Sigmoid colon (tissue), 7 donors: Measurements from ENCODE around the gene SLC8A1. TPM values are rescaled to one million over a fixed set of nuclear protein-coding genes. Genes with fewer than 3 reads are reported as not detected.

Source experiments
- DNase-seq: peaks from one replicate; pipeline ENCODE4 v3.0.0-alpha.2; 2019
- H3K27ac ChIP-seq, 4 donors: fragments of 200-600 bp; sonication (generic); one replicate each; pipeline ENCODE4 v1.5.1; 2016 to 2019; ENCODE audit warnings: mild to moderate bottlenecking in 1 of 4
- H3K27me3 ChIP-seq, 3 donors: fragments of 200-600 bp; sonication (generic); one replicate each; pipeline ENCODE4 v1.5.1; 2019; ENCODE audit warnings: mild to moderate bottlenecking in 1 of 3
- H3K36me3 ChIP-seq, 4 donors: fragments of 200-600 bp; sonication (generic); one replicate each; pipeline ENCODE4 v1.5.1; 2016 to 2019
- H3K4me1 ChIP-seq, 4 donors: fragments of 200-600 bp; sonication (generic); one replicate each; pipeline ENCODE4 v1.5.1; 2017 to 2019
- H3K4me3 ChIP-seq, 4 donors: fragments of 200-600 bp; sonication (generic); one replicate each; pipeline ENCODE4 v1.5.1; 2017 to 2019; ENCODE audit warnings: mild to moderate bottlenecking in 2 of 4, moderate library complexity in 1 of 4
- H3K9me3 ChIP-seq, 4 donors: fragments of 200-600 bp in 3 of 4; sonication (generic) in 3 of 4; one replicate each; pipeline versions ENCODE4 v1.5.1 to v1.6.1; 2013 to 2019
- CTCF ChIP-seq, 4 experiments: fragments of 450-650 bp in 3 of 4; fragments of 200-600 bp in 1 of 4; IDR thresholded peaks; one replicate each; pipeline ENCODE4 v1.5.1; 2016 to 2019; ENCODE audit warnings: antibody characterized with exemption in 4 of 4, mild to moderate bottlenecking in 3 of 4, moderate library complexity in 2 of 4
- EP300 ChIP-seq, 4 donors: sonication (generic); formaldehyde crosslinking; IDR thresholded peaks; one replicate each; pipeline ENCODE4 v1.6.1; 2017; ENCODE audit warnings: antibody characterized with exemption in 4 of 4
- POLR2A ChIP-seq, 2 donors: fragments of 450-650 bp; IDR thresholded peaks; one replicate each; pipeline ENCODE4 v1.6.1; 2016; ENCODE audit warnings: antibody characterized with exemption in 2 of 2, mild to moderate bottlenecking in 2 of 2, moderate library complexity in 2 of 2
- POLR2AphosphoS5 ChIP-seq, 4 donors: sonication (generic); formaldehyde crosslinking; IDR thresholded peaks; one replicate each; pipeline ENCODE4 v1.6.1; 2017; ENCODE audit warnings: antibody characterized with exemption in 4 of 4
- WGBS, 2 donors: extraction: QIAGEN DNeasy Blood & Tissue Kit; methylation state at CpG; one replicate each; pipeline ENCODE4 v1.1.7; 2013; 5-methylcytosine and 5-hydroxymethylcytosine counted together
- intact Hi-C: fragments of 100-400 bp; cut with DNase I; formaldehyde crosslinking; loops from one replicate; pipeline ENCODE4 v1.15.1; 2023
- polyA plus RNA-seq, 3 donors: library from polyadenylated mRNA; stranded (reverse); fragments of 200-250 nt; gene quantifications; one replicate each; pipeline ENCODE4 v1.2.3, GENCODE V29; 2013
- total RNA-seq, 4 donors: library from RNA; depleted of rRNA; stranded (reverse); fragments of >200 nt; gene quantifications; one replicate each; pipeline ENCODE4 v1.1.0, GENCODE V29; 2016
- donor health status: healthy with polysubstance abuse.
- donor health status: Bipolar disorder and iron deficiency.
- donor health status: healthy.

The SLC8A1 gene
- total and polyA plus RNA-seq, 7 donors, result 0.60 to 337 (median 229) TPM

GRCh38 chr2:40190457-40190856 is 261.4 kb downstream of the SLC8A1 start:
- Histone ChIP-seq H3K9me3 (no peaks in the 10 kb centered on the region), H3K4me1 (peaks cover 0 to 33% (median 12%) of the 10 kb centered on the region in 4 donors), H3K36me3 (no peaks in the 10 kb centered on the region), H3K27ac (no peak overlapping the region), H3K4me3 (no peak overlapping the region), H3K27me3 (no peaks in the 10 kb centered on the region)
- no peak for DNase-seq
- WGBS, 2 donors, result 61 to 77% methylated on average over 5 of the region's 5 CpGs
- intact Hi-C loops, result no loop called here
- no peak for TF ChIP-seq POLR2A (IDR thresholded peaks at IDR 0.05)
- TF ChIP-seq EP300 (IDR thresholded peaks at IDR 0.05), result no peak
- no peak for TF ChIP-seq CTCF (IDR thresholded peaks at IDR 0.05)
- no peak for TF ChIP-seq POLR2AphosphoS5 (IDR thresholded peaks at IDR 0.05)

- H3K27ac ChIP-seq, result no peak overlapping the region
- peaks cover 0 to 33% (median 12%) of the 10 kb centered on the region in 4 donors for H3K4me1 ChIP-seq
- H3K27me3 ChIP-seq, result no peaks in the 10 kb centered on the region
- H3K4me3 ChIP-seq, result no peak overlapping the region
- no peaks in the 10 kb centered on the region for H3K36me3 ChIP-seq
- no peaks in the 10 kb centered on the region for H3K9me3 ChIP-seq
- intact Hi-C loops, result no loop called here
- no peak for DNase-seq
- TF ChIP-seq POLR2AphosphoS5 (IDR thresholded peaks at IDR 0.05) (no peak), POLR2A (IDR thresholded peaks at IDR 0.05) (no peak), CTCF (IDR thresholded peaks at IDR 0.05) (no peak), EP300 (IDR thresholded peaks at IDR 0.05) (no peak)
- WGBS, 2 donors, result 84 to 91% methylated on average over 5 of the region's 5 CpGs
These were observed 262.0 kb downstream of the SLC8A1 start for GRCh38 chr2:40189881-40190280.

GRCh38 chr2:40187054-40187453 is 264.8 kb downstream of the SLC8A1 start:
- H3K4me1 ChIP-seq, result peaks cover 0 to 33% (median 12%) of the 10 kb centered on the region in 4 donors
- no peaks in the 10 kb centered on the region for H3K27me3 ChIP-seq
- TF ChIP-seq CTCF (IDR thresholded peaks at IDR 0.05), result no peak
- TF ChIP-seq EP300 (IDR thresholded peaks at IDR 0.05), result no peak
- no peak for TF ChIP-seq POLR2AphosphoS5 (IDR thresholded peaks at IDR 0.05)
- intact Hi-C loops, result no loop called here
- no peak for DNase-seq
- H3K27ac ChIP-seq, result no peak overlapping the region
- 86 to 87% methylated on average over 5 of the region's 5 CpGs for WGBS, 2 donors
- no peaks in the 10 kb centered on the region for H3K9me3 ChIP-seq
- no peaks in the 10 kb centered on the region for H3K36me3 ChIP-seq
- H3K4me3 ChIP-seq, result no peak overlapping the region

- 78 to 86% methylated on average over 5 of the region's 5 CpGs for WGBS, 2 donors
- H3K9me3 ChIP-seq, result no peaks in the 10 kb centered on the region
- no peak overlapping the region for H3K27ac ChIP-seq
- no peak for DNase-seq
- no peak for TF ChIP-seq CTCF (IDR thresholded peaks at IDR 0.05)
- no peak for TF ChIP-seq POLR2AphosphoS5 (IDR thresholded peaks at IDR 0.05)
- no peak for TF ChIP-seq POLR2A (IDR thresholded peaks at IDR 0.05)
- TF ChIP-seq EP300 (IDR thresholded peaks at IDR 0.05), result no peak
- H3K4me3 ChIP-seq, result no peak overlapping the region
- H3K4me1 ChIP-seq, result peaks cover 0 to 29% (median 10%) of the 10 kb centered on the region in 4 donors
- intact Hi-C loops, result no loop called here
- H3K27me3 ChIP-seq, result no peaks in the 10 kb centered on the region
- H3K36me3 ChIP-seq, result no peaks in the 10 kb centered on the region
These were observed 267.3 kb downstream of the SLC8A1 start for GRCh38 chr2:40184551-40184950.

GRCh38 chr2:40181855-40182254 is 270.0 kb downstream of the SLC8A1 start:
- no peak for DNase-seq
- Histone ChIP-seq H3K4me3 (no peak overlapping the region), H3K36me3 (peaks cover 0 to 6% (median 0%) of the 10 kb centered on the region in 4 donors), H3K4me1 (peaks cover 0 to 9% (median under 1%) of the 10 kb centered on the region in 4 donors), H3K9me3 (no peaks in the 10 kb centered on the region), H3K27ac (no peak overlapping the region), H3K27me3 (no peaks in the 10 kb centered on the region)
- no peak for TF ChIP-seq EP300 (IDR thresholded peaks at IDR 0.05)
- TF ChIP-seq POLR2AphosphoS5 (IDR thresholded peaks at IDR 0.05), result no peak
- TF ChIP-seq POLR2A (IDR thresholded peaks at IDR 0.05), result no peak
- TF ChIP-seq CTCF (IDR thresholded peaks at IDR 0.05), result no peak
- WGBS, 2 donors, result 92% methylated on average over 3 of the region's 3 CpGs
- intact Hi-C loops, result no loop called here
